GDM1 (cell line): Measurements from ENCODE around the gene HHAT.
"Not testable (repeated sequence)": the region's sequence is repeated elsewhere in the genome, so short reads cannot be mapped to it uniquely, and the experiment has no call there.

Experiments
- DNase-seq: peaks from one replicate; lab custom pipeline; 2025; lab: John Stamatoyannopoulos, UW

HHAT gene

GRCh38 chr1:210647406-210648333, 319.0 kb downstream of the HHAT start:
- no peak for DNase-seq

GRCh38 chr1:210648588-210649269, 320.0 kb downstream of the HHAT start:
- DNase-seq = no peak

- no peak for DNase-seq
These were observed 321.7 kb downstream of the HHAT start for GRCh38 chr1:210650403-210650802.

GRCh38 chr1:210652329-210652954, 323.7 kb downstream of the HHAT start:
- DNase-seq = no peak

- DNase-seq = no peak
These were observed 325.1 kb downstream of the HHAT start for GRCh38 chr1:210653771-210654170.

- DNase-seq = no peak
These were observed 325.7 kb downstream of the HHAT start for GRCh38 chr1:210654176-210654981.

- no peak for DNase-seq
These were observed 326.8 kb downstream of the HHAT start for GRCh38 chr1:210655511-210655910.

- no peak for DNase-seq
These were observed 329.1 kb downstream of the HHAT start for GRCh38 chr1:210657806-210658205.

GRCh38 chr1:210661520-210661919, 332.8 kb downstream of the HHAT start:
- not testable (repeated sequence) for DNase-seq

- no peak for DNase-seq
These were observed 333.8 kb downstream of the HHAT start for GRCh38 chr1:210662291-210663050.

GRCh38 chr1:210663730-210664573, 335.2 kb downstream of the HHAT start:
- DNase-seq = no peak

GRCh38 chr1:210669951-210670350, 341.2 kb downstream of the HHAT start:
- DNase-seq = no peak

- no peak for DNase-seq
These were observed 345.4 kb downstream of the HHAT start for GRCh38 chr1:210674151-210674550.

- no peak for DNase-seq
These were observed 347.8 kb downstream of the HHAT start for GRCh38 chr1:210676539-210676938.

GRCh38 chr1:210677533-210677932, 348.8 kb downstream of the HHAT start:
- DNase-seq = no peak

- no peak for DNase-seq
These were observed 349.6 kb downstream of the HHAT start for GRCh38 chr1:210678306-210678705.

- DNase-seq = no peak
These were observed 352.5 kb downstream of the HHAT start for GRCh38 chr1:210681158-210681557.

GRCh38 chr1:210683403-210684047, 354.8 kb downstream of the HHAT start:
- DNase-seq = no peak

- no peak for DNase-seq
These were observed 356.0 kb downstream of the HHAT start for GRCh38 chr1:210684466-210685294.
